K562 (cell line): ENCODE measurements around the gene SH3BP5L. TPM values are rescaled to one million over a fixed set of nuclear protein-coding genes. Genes with fewer than 3 reads are reported as not detected.

Source experiments
- ARID2 ChIP-seq: fragments of 450-650 bp; IDR thresholded peaks from 2 replicates; pipeline ENCODE4 v1.6.1; 2017; ENCODE audit warnings: antibody characterized with exemption, mild to moderate bottlenecking
- ATF1 ChIP-seq, 2 experiments: fragments of 450-650 bp in 1 of 2; IDR thresholded peaks; 2 replicates each; pipeline ENCODE4 v1.6.1; 2016; ENCODE audit warnings: missing compliant biosample characterization in 1 of 2, missing genetic modification characterization in 1 of 2
- BMI1 ChIP-seq: fragments of 150-350 bp; IDR thresholded peaks from 2 replicates; pipeline ENCODE4 v1.6.1; 2014; ENCODE audit warnings: low read length
- CBX8 ChIP-seq: fragments of 200-600 bp; sonication (generic); IDR thresholded peaks from 2 replicates; pipeline ENCODE4 v1.6.1; 2012; ENCODE audit warnings: borderline replicate concordance, mixed run types, low read depth, mild to moderate bottlenecking, moderate library complexity, mixed read lengths, low read length, control low read depth, inconsistent platforms; ENCODE audit not compliant: poor library complexity, severe bottlenecking; ENCODE audit errors: extremely low read depth
- CHCHD3 ChIP-seq: fragments of 250-450 bp; sonication (Bioruptor Pico); IDR thresholded peaks from 2 replicates; pipeline ENCODE4 v2.1.2; 2022; ENCODE audit warnings: mild to moderate bottlenecking
- COPS2 ChIP-seq: fragments of 450-650 bp; conservative IDR thresholded peaks from 2 replicates; pipeline ENCODE4 v1.6.1; 2016; ENCODE audit warnings: mild to moderate bottlenecking, moderate library complexity
- CREB1 ChIP-seq, 2 experiments: sonication (generic) in 1 of 2; formaldehyde crosslinking in 1 of 2; IDR thresholded peaks; 2 replicates each; pipeline versions ENCODE4 v1.6.1 to v1.8.0; 2012 to 2022; ENCODE audit warnings: inconsistent platforms in 1 of 2, mild to moderate bottlenecking in 1 of 2, missing genetic modification reagents in 1 of 2, moderate library complexity in 1 of 2
- DMBX1 ChIP-seq: fragments of 250-450 bp; sonication (Bioruptor Pico); IDR thresholded peaks from 2 replicates; pipeline ENCODE4 v1.8.0; 2022; ENCODE audit warnings: inconsistent platforms, mild to moderate bottlenecking, moderate library complexity, borderline replicate concordance
- ELF1 ChIP-seq: fragments of 200-800 bp; sonication (Bioruptor generic); IDR thresholded peaks from 2 replicates; pipeline ENCODE4 v1.6.1; 2016; ENCODE audit warnings: missing genetic modification characterization, missing compliant biosample characterization
- EP300 ChIP-seq: IDR thresholded peaks from 2 replicates; pipeline ENCODE4 v1.6.1; 2012; ENCODE audit warnings: low read length, improper control_type of control experiment
- NFIX ChIP-seq: fragments of 250-450 bp; sonication (Bioruptor Pico); IDR thresholded peaks from 2 replicates; pipeline ENCODE4 v1.4.0; 2020; ENCODE audit warnings: low read depth, mild to moderate bottlenecking, moderate library complexity
- NR4A1 ChIP-seq, 2 experiments: fragments of 250-450 bp in 1 of 2; fragments of 450-650 bp in 1 of 2; sonication (Bioruptor Pico) in 1 of 2; IDR thresholded peaks; 2 replicates each; pipeline versions ENCODE4 v1.4.0 to v1.6.1; 2016 to 2020; ENCODE audit warnings: mild to moderate bottlenecking in 2 of 2, missing compliant biosample characterization in 1 of 2, missing genetic modification characterization in 1 of 2, moderate library complexity in 1 of 2
- PKNOX1 ChIP-seq: fragments of 450-650 bp; IDR thresholded peaks from 2 replicates; pipeline ENCODE4 v1.6.1; 2016
- YBX1 ChIP-seq: fragments of 450-650 bp; IDR thresholded peaks from 2 replicates; pipeline ENCODE4 v1.7.1; 2016; ENCODE audit warnings: mild to moderate bottlenecking
- ZBTB2 ChIP-seq: fragments of 450-650 bp; IDR thresholded peaks from 2 replicates; pipeline ENCODE4 v1.6.1; 2016; ENCODE audit warnings: antibody characterized with exemption
- ZNF277 ChIP-seq: fragments of 250-450 bp; sonication (Bioruptor Pico); IDR thresholded peaks from 2 replicates; pipeline ENCODE4 v1.8.0; 2022; ENCODE audit warnings: inconsistent platforms, mild to moderate bottlenecking, moderate library complexity, borderline replicate concordance
- ZNF280B ChIP-seq: fragments of 250-450 bp; sonication (Bioruptor Pico); IDR thresholded peaks from 2 replicates; pipeline ENCODE4 v1.5.1; 2021; ENCODE audit warnings: mild to moderate bottlenecking
- ZNF398 ChIP-seq: fragments of 250-450 bp; sonication (Bioruptor Pico); IDR thresholded peaks from 2 replicates; pipeline ENCODE4 v1.8.0; 2021; ENCODE audit warnings: moderate library complexity, mild to moderate bottlenecking, inconsistent platforms
- polyA plus RNA-seq, 8 experiments: library from polyadenylated mRNA; depleted of rRNA in 4 of 8; stranded (reverse) in 5 of 8; unstranded in 3 of 8; fragments of >200 nt; fragmentation: Nextera tagmentation in 2 of 8; fragmentation: Illumina TruSeq in 1 of 8; extraction: Ambion mirVana in 2 of 8; extraction: Trizol in 1 of 8; gene quantifications; 2 replicates each; pipeline versions ENCODE4 v1.2.1 to v1.2.3, GENCODE V29; 2011 to 2014; ENCODE audit warnings: inconsistent platforms in 1 of 8, missing spikeins in 1 of 8
- total RNA-seq, 7 experiments: library from RNA; depleted of rRNA in 6 of 7; stranded (reverse); fragments of >200 nt in 6 of 7; fragmentation: Illumina TruSeq in 2 of 7; extraction: Trizol in 2 of 7; gene quantifications; 2 replicates each; pipeline versions ENCODE4 v1.2.1 to v1.2.3, GENCODE V29; 2011 to 2021; ENCODE audit warnings: low replicate concordance in 1 of 7

The SH3BP5L gene
- total and polyA plus RNA-seq, 9 of the 15 experiments (the other 6 are each of a cell fraction or from before 2014, with no cell fraction given) = 1.9 to 26.5 (median 15.8) TPM

- no peak for TF ChIP-seq ARID2
- no peak for TF ChIP-seq YBX1
- TF ChIP-seq COPS2 = no peak
- TF ChIP-seq CREB1 (IDR thresholded peaks at IDR 0.05) = peak; percentile 68
- peak; percentile 70; the same call in 1 of the 2 replicates for TF ChIP-seq CREB1 (CRISPR knock-in tag; IDR thresholded peaks at IDR 0.05)
- TF ChIP-seq ZNF280B (CRISPR knock-in tag) = no peak
- peak; percentile 53; the same call in 1 of the 2 replicates for TF ChIP-seq PKNOX1
- no peak for TF ChIP-seq ZNF277 (CRISPR knock-in tag)
- TF ChIP-seq CHCHD3 (CRISPR knock-in tag) = 0 out of 2 replicates have a peak, but pooled peaks have one; percentile 88
- no peak for TF ChIP-seq BMI1
- peak; percentile 79; the same call in 1 of the 2 replicates for TF ChIP-seq NR4A1 (CRISPR knock-in tag; IDR thresholded peaks at IDR 0.05)
- peak; percentile 80; the same call in 1 of the 2 replicates for TF ChIP-seq NR4A1 (tag; IDR thresholded peaks at IDR 0.05)
- no peak for TF ChIP-seq CBX8
- peak; percentile 95 for TF ChIP-seq ZBTB2
- no peak for TF ChIP-seq ATF1 (CRISPR knock-in tag; IDR thresholded peaks at IDR 0.05)
- TF ChIP-seq ATF1 (tag; IDR thresholded peaks at IDR 0.05) = peak; percentile 50; the same call in 1 of the 2 replicates
- peak; percentile 4; the same call in 1 of the 2 replicates for TF ChIP-seq EP300
- peak; percentile 54; the same call in 1 of the 2 replicates for TF ChIP-seq DMBX1 (CRISPR knock-in tag)
- no peak for TF ChIP-seq NFIX (CRISPR knock-in tag)
- TF ChIP-seq ZNF398 (CRISPR knock-in tag) = no peak
- peak; percentile 93 for TF ChIP-seq ELF1 (tag)
Measured at GRCh38 chr1:248858891-248859889, 33.5 kb upstream of the SH3BP5L start, which contains the start of gene ZNF692 (continued).
